GM10847 (cell line): ENCODE data around the gene ARHGEF17.

Experiments used
- POLR2A ChIP-seq: IDR thresholded peaks from 2 replicates; pipeline ENCODE4 v1.6.1; 2011; ENCODE audit not compliant: insufficient read length; ENCODE audit errors: extremely low read depth

ARHGEF17 gene

DNA sequence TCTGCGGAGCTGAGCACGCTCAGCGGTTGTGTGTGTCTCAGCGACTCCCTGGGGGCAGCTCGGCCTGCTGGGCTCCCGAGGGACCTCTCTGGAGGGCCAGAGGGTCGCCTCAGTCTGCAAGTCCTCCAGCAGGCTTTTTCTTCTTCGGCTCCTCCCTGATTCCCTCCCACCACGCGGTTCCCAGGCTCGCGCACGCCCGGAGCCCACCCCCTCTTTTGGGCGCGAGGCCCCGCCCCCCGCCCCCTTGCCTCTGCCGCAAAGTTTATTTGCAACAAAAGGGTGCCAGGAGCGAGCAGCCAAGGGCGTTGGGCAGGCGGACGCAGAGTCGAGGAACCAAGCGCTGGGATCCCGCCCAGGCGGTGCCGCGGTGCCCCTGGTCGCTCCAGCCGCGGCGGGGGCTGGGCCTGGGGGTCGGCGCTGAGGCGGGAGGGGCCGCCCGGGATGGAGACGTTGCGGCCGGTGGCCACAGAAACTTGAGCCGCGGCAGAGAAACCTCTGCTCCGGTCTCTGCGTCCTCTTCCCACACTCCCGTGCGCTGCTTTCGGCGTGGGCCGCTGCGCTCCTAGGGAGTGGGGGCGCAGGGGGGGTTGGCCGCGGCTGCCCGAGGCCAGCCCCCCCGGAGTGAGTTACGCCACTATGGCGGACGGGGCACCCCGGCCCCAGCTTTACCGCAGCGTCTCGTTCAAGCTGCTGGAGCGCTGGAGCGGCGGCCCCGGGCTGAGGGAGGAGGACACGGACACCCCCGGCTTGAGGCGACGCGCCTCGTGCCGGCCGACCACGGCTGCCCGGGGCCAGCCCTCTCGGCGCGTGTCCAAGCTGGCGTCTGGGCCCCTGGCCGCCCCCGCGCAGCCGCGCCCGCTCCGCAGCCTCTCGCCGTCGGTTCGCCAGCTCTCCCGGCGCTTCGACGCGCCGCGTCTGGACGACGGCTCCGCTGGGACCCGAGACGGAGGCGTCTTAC is at the start of gene ARHGEF17:
TSS of gene ARHGEF17 (plus strand) at position 274 of the 958 bp plus-strand sequence. CDS start at position 637, 363 bp downstream.
- no peak for TF ChIP-seq POLR2A

GRCh38 chr11:73259406-73260126 is 48.5 kb upstream of the ARHGEF17 start:
- no peak for TF ChIP-seq POLR2A

GRCh38 chr11:73260127-73260457 is 48.0 kb upstream of the ARHGEF17 start:
- TF ChIP-seq POLR2A, result no peak

DNA sequence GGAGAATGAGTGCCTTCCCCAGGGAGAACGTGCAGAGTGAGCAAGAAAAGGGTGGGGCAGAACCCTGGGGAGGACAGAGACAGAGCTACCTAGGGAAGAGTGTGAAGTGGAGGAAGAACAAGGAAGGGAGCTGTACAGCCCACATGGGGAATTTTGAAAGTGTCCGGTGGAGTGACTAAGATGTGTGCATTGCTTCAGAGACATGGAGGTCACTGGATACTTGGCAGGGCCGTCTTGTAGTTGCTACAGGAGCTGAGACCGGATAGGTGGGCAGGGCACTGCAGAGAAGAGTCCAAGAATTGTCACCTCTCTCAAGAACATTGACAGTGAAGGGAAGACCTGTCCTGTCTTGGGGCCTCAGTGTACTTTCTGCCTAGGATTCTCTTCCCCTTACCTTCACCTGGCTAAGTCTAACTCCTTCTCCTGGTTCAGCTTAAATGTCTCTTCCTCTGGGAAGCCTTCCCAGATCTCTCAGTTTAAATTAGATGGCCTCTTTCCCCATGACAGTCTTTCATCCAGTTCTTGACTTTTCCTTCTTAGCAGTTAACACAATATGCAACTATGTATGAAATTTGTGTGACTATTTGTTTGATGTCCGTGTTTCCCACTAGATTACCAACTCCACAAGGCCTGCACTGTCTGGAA is 45.1 kb upstream of the ARHGEF17 start:
- TF ChIP-seq POLR2A, result no peak

- no peak for TF ChIP-seq POLR2A
Observed at GRCh38 chr11:73263640-73264039, 44.4 kb upstream of the ARHGEF17 start.

GRCh38 chr11:73265278-73265810 is 42.7 kb upstream of the ARHGEF17 start:
- no peak for TF ChIP-seq POLR2A

DNA sequence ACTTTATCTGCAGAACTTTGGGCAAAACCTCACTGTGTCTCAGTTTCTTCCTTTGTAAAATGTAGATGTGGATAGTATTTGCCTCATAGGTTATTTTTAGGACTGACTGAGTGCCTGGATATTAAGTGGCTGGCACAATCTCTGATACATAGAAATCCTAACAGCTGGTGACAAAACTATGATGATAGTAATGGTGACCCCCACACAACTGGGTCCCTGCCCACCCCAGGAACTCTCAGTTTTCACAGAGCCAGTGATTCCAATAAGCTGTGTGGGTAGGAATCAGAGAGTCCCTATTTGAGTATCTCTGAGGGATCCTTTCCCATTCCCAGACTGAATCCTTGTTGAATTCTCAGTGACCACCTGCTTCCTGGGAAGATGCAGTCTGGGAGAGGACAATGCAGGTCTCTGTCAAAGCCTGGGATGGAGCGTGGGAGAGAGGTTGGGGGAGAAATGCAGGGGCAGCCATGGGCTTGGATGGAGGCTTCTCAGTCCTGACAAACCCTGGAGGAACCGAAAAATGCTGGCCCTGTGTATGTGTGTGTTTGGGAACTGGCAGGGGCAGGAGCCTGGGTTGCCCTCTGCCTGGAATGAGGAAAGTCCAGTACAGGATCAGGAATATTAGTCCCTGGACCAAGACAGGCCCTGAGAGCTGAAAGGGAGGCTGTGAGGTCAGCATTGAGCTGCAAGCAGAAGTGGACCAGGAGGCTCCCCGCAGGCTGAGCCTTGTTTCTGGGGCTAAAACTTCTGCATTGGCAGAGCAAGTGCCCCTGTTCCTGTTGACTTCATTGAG is 42.0 kb upstream of the ARHGEF17 start:
- TF ChIP-seq POLR2A, result no peak

- TF ChIP-seq POLR2A, result no peak
Observed at GRCh38 chr11:73266646-73267020, 41.4 kb upstream of the ARHGEF17 start.

- no peak for TF ChIP-seq POLR2A
Observed at GRCh38 chr11:73267122-73267846, 40.8 kb upstream of the ARHGEF17 start.

GRCh38 chr11:73267906-73268540 is 40.1 kb upstream of the ARHGEF17 start:
- TF ChIP-seq POLR2A, result no peak

GRCh38 chr11:73268671-73269271 is 39.3 kb upstream of the ARHGEF17 start:
- TF ChIP-seq POLR2A, result no peak

- TF ChIP-seq POLR2A, result no peak
Observed at GRCh38 chr11:73269459-73270015, 38.5 kb upstream of the ARHGEF17 start.
